Endodermal cell (in vitro differentiated cells): Measurements from ENCODE around the gene MYRIP. TPM values are rescaled to one million over a fixed set of nuclear protein-coding genes. Genes with fewer than 3 reads are reported as not detected.

ENCODE experiments used
- DNase-seq: peaks from one replicate; pipeline ENCODE4 v3.0.0-alpha.2; 2017
- H3K27ac ChIP-seq: 2 replicates; pipeline ENCODE4 v1.5.1; 2013; ENCODE audit warnings: mild to moderate bottlenecking, low read depth, low read length, moderate library complexity
- H3K27me3 ChIP-seq: 2 replicates; pipeline ENCODE4 v1.6.1; 2013; ENCODE audit warnings: mild to moderate bottlenecking, low read length, moderate library complexity; ENCODE audit not compliant: insufficient read depth, control insufficient read depth, poor library complexity, severe bottlenecking
- H3K36me3 ChIP-seq: 2 replicates; pipeline ENCODE4 v1.7.0; 2013; ENCODE audit warnings: mild to moderate bottlenecking, low read length, moderate library complexity; ENCODE audit not compliant: control insufficient read depth, insufficient read depth
- H3K4me1 ChIP-seq: one replicate; pipeline ENCODE4 v1.7.0; 2013; ENCODE audit warnings: low read length; ENCODE audit not compliant: control insufficient read depth, insufficient read depth
- H3K4me3 ChIP-seq: 2 replicates; pipeline ENCODE4 v1.5.1; 2013; ENCODE audit warnings: mild to moderate bottlenecking, low read length, moderate library complexity
- H3K9ac ChIP-seq: 2 replicates; pipeline ENCODE4 v1.6.1; 2013; ENCODE audit warnings: mild to moderate bottlenecking, low read length, moderate library complexity; ENCODE audit not compliant: poor library complexity, severe bottlenecking; ENCODE audit errors: extremely low read depth
- H3K9me3 ChIP-seq: 2 replicates; pipeline ENCODE4 v1.6.1; 2013; ENCODE audit warnings: mild to moderate bottlenecking, low read length, moderate library complexity; ENCODE audit not compliant: control insufficient read depth
- H3K27ac Mint-ChIP-seq: 2 replicates; pipeline ENCODE4 v1.8.0; 2020; ENCODE audit warnings: mixed read lengths
- H3K27me3 Mint-ChIP-seq: 2 replicates; pipeline ENCODE4 v1.8.0; 2021; ENCODE audit warnings: mild to moderate bottlenecking, mixed read lengths; ENCODE audit not compliant: insufficient read depth
- H3K36me3 Mint-ChIP-seq: 2 replicates; pipeline ENCODE4 v1.8.0; 2020; ENCODE audit warnings: low read depth, mixed read lengths
- H3K4me1 Mint-ChIP-seq: 2 replicates; pipeline ENCODE4 v1.8.0; 2020; ENCODE audit warnings: mixed read lengths
- H3K4me3 Mint-ChIP-seq: 2 replicates; pipeline ENCODE4 v1.8.0; 2020; ENCODE audit warnings: mild to moderate bottlenecking, moderate library complexity, mixed read lengths
- H3K9me3 Mint-ChIP-seq: 2 replicates; pipeline ENCODE4 v1.8.0; 2020; ENCODE audit warnings: mild to moderate bottlenecking, mixed read lengths
- CTCF ChIP-seq: fragments of 200-600 bp; sonication (generic); conservative IDR thresholded peaks from 2 replicates; pipeline ENCODE4 v1.5.0; 2021; ENCODE audit warnings: antibody characterized with exemption, mild to moderate bottlenecking
- WGBS, 2 experiments: methylation state at CpG; one replicate each; pipeline versions ENCODE4 v1.1.5 to v1.1.7; 2013; ENCODE audit warnings: missing lambda C conversion rate in 2 of 2, mixed read lengths in 1 of 2; ENCODE audit not compliant: insufficient coverage in 1 of 2, insufficient read length in 1 of 2; 5-methylcytosine and 5-hydroxymethylcytosine counted together
- total RNA-seq, 2 donors: library from RNA; stranded (reverse); fragmentation: NEBNext Ultra II Directional in 1 of 2; extraction: Animal tissue kit (Norgen Biotek cat#: 25700) in 1 of 2; gene quantifications; 2 replicates in 1 of 2; 3 replicates in 1 of 2; pipeline ENCODE4 v1.2.1, GENCODE V29; 2021

The MYRIP gene
- total RNA-seq, 2 donors from 2014 or later = 4.3 to 4.6 TPM

GRCh38 chr3:40172560-40172959 lies 363.2 kb downstream of the MYRIP start:
- Histone ChIP-seq H3K9me3 (no peaks in the 10 kb centered on the region), H3K4me1 (no peaks in the 10 kb centered on the region), H3K27ac (no peak overlapping the region), H3K27me3 (no peaks in the 10 kb centered on the region), H3K36me3 (no peaks in the 10 kb centered on the region), H3K4me3 (no peak overlapping the region), H3K9ac (no peak overlapping the region)
- Mint-ChIP-seq H3K27ac (no peak overlapping the region), H3K36me3 (no peaks in the 10 kb centered on the region), H3K4me1 (peaks cover 9% of the 10 kb centered on the region), H3K4me3 (no peak overlapping the region), H3K9me3 (no peaks in the 10 kb centered on the region), H3K27me3 (no peaks in the 10 kb centered on the region)
- 88 to 100% methylated on average over 1 of the region's 1 CpG for WGBS, 2 experiments
- DNase-seq = peak; percentile 21
- TF ChIP-seq CTCF = no peak

- Mint-ChIP-seq H3K27me3 (no peaks in the 10 kb centered on the region), H3K4me1 (peaks cover 9% of the 10 kb centered on the region), H3K27ac (no peak overlapping the region), H3K4me3 (no peak overlapping the region), H3K36me3 (no peaks in the 10 kb centered on the region), H3K9me3 (no peaks in the 10 kb centered on the region)
- Histone ChIP-seq H3K27me3 (no peaks in the 10 kb centered on the region), H3K9ac (no peak overlapping the region), H3K27ac (no peak overlapping the region), H3K9me3 (no peaks in the 10 kb centered on the region), H3K36me3 (no peaks in the 10 kb centered on the region), H3K4me3 (no peak overlapping the region), H3K4me1 (no peaks in the 10 kb centered on the region)
- DNase-seq = peak; percentile 34
- no peak for TF ChIP-seq CTCF
- WGBS, 2 experiments = 84 to 85% methylated on average over 4 to 7 of the region's 7 CpGs
Measured at GRCh38 chr3:40173227-40173721, 363.9 kb downstream of the MYRIP start.

- no peak overlapping the region for H3K27ac Mint-ChIP-seq
- TF ChIP-seq CTCF = no peak
- H3K9me3 Mint-ChIP-seq = no peaks in the 10 kb centered on the region
- H3K9ac ChIP-seq = no peak overlapping the region
- no peak overlapping the region for H3K4me3 Mint-ChIP-seq
- peak; percentile 44 for DNase-seq
- no peaks in the 10 kb centered on the region for H3K27me3 ChIP-seq
- no peak overlapping the region for H3K27ac ChIP-seq
- no peaks in the 10 kb centered on the region for H3K9me3 ChIP-seq
- H3K36me3 Mint-ChIP-seq = no peaks in the 10 kb centered on the region
- no peaks in the 10 kb centered on the region for H3K27me3 Mint-ChIP-seq
- H3K4me1 ChIP-seq = no peaks in the 10 kb centered on the region
- H3K4me3 ChIP-seq = no peak overlapping the region
- H3K4me1 Mint-ChIP-seq = no peaks in the 10 kb centered on the region
- 95 to 98% methylated on average over 5 to 6 of the region's 6 CpGs for WGBS, 2 experiments
- no peaks in the 10 kb centered on the region for H3K36me3 ChIP-seq
Measured at GRCh38 chr3:40178012-40178594, 368.7 kb downstream of the MYRIP start.
